Vagina (tissue), 2 donors: ENCODE results near the gene NUDT17. TPM values are rescaled to one million over a fixed set of nuclear protein-coding genes. Genes with fewer than 3 reads are reported as not detected.

Source experiments
- DNase-seq, 2 donors: peaks; one replicate each; pipeline ENCODE4 v3.0.0-alpha.2; 2017; ENCODE audit errors: extremely low spot score in 2 of 2
- H3K27ac ChIP-seq: fragments of 200-600 bp; sonication (generic); one replicate; pipeline ENCODE4 v1.5.1; 2019
- H3K27me3 ChIP-seq: fragments of 200-600 bp; sonication (generic); one replicate; pipeline ENCODE4 v1.5.1; 2019
- H3K36me3 ChIP-seq, 2 donors: fragments of 200-600 bp; sonication (generic); one replicate each; pipeline ENCODE4 v1.5.1; 2017 to 2019
- H3K4me1 ChIP-seq: fragments of 200-600 bp; sonication (generic); one replicate; pipeline ENCODE4 v1.5.1; 2019
- H3K4me3 ChIP-seq, 2 donors: fragments of 200-600 bp; sonication (generic); 1 replicate in 1 of 2; 2 replicates in 1 of 2; pipeline ENCODE4 v1.5.1; 2016 to 2019
- H3K9me3 ChIP-seq: fragments of 200-600 bp; sonication (generic); one replicate; pipeline ENCODE4 v1.5.1; 2019
- POLR2A ChIP-seq, 2 donors: fragments of 450-650 bp; IDR thresholded peaks; one replicate each; pipeline ENCODE4 v1.6.1; 2017; ENCODE audit warnings: antibody characterized with exemption in 2 of 2, mild to moderate bottlenecking in 2 of 2, moderate library complexity in 2 of 2
- POLR2AphosphoS5 ChIP-seq, 2 donors: sonication (generic); formaldehyde crosslinking; IDR thresholded peaks; one replicate each; pipeline ENCODE4 v1.9.0; 2017; ENCODE audit warnings: antibody characterized with exemption in 2 of 2, mild to moderate bottlenecking in 2 of 2, low read depth in 1 of 2; ENCODE audit not compliant: insufficient read depth in 1 of 2
- intact Hi-C: fragments of 100-400 bp; cut with DNase I; formaldehyde crosslinking; loops from one replicate; pipeline ENCODE4 v1.15.1; 2023
- total RNA-seq: library from RNA; depleted of rRNA; stranded (reverse); fragments of >200 nt; gene quantifications from one replicate; pipeline ENCODE4 v1.2.3, GENCODE V29; 2016
- TF ChIP-seq, protein P1 (sequence below), 3 experiments: fragments of 450-650 bp in 2 of 3; fragments of 200-600 bp in 1 of 3; sonication (generic) in 1 of 3; IDR thresholded peaks; one replicate each; pipeline ENCODE4 v1.5.1; 2017 to 2019; ENCODE audit warnings: antibody characterized with exemption in 3 of 3, mild to moderate bottlenecking in 2 of 3, moderate library complexity in 2 of 3

Gene NUDT17
- total RNA-seq, 1 donor from 2014 or later: 2.5 TPM

DNA sequence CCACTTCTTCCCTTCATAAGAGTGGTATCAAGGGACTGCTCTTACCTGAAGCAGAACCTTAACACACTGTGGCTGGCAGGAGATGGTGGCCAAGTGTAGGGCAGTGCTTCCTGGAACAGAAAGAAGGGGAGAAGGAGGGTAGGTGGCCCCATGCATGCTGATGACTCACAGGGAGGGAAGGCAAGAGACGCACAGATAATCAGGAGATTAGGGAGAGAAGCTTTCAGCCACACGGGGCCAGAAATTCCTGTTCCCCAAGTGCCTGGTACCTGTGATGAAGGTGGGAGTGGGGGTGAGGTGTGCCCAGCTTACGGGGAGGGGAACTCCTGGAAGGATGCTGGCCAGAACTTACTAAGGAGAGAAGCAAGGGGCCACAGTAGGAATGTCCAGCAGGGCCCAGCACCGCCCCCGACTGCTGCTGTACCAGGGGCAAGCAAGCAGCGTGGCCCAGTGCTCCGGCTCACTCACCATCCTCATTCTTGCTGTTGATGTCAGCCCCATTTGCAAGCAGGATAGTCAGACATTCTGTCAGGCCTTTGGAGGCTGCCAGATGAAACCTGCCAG, 32.6 kb downstream of the NUDT17 start:
- H3K4me3 ChIP-seq: no peak overlapping the region
- H3K4me1 ChIP-seq: peaks cover 5% of the 10 kb centered on the region
- DNase-seq: no peak
- no peaks in the 10 kb centered on the region for H3K27me3 ChIP-seq
- no peaks in the 10 kb centered on the region for H3K36me3 ChIP-seq
- intact Hi-C loops: no loop called here
- peak overlapping the region; percentile 57 for H3K27ac ChIP-seq
- TF ChIP-seq, protein P1, sequence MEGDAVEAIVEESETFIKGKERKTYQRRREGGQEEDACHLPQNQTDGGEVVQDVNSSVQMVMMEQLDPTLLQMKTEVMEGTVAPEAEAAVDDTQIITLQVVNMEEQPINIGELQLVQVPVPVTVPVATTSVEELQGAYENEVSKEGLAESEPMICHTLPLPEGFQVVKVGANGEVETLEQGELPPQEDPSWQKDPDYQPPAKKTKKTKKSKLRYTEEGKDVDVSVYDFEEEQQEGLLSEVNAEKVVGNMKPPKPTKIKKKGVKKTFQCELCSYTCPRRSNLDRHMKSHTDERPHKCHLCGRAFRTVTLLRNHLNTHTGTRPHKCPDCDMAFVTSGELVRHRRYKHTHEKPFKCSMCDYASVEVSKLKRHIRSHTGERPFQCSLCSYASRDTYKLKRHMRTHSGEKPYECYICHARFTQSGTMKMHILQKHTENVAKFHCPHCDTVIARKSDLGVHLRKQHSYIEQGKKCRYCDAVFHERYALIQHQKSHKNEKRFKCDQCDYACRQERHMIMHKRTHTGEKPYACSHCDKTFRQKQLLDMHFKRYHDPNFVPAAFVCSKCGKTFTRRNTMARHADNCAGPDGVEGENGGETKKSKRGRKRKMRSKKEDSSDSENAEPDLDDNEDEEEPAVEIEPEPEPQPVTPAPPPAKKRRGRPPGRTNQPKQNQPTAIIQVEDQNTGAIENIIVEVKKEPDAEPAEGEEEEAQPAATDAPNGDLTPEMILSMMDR (IDR thresholded peaks at IDR 0.05): no peak
- no peak for TF ChIP-seq POLR2AphosphoS5 (IDR thresholded peaks at IDR 0.05; ENCODE audit: insufficient read depth in 1 of 2, low read depth in 1 of 2)
- TF ChIP-seq POLR2A (IDR thresholded peaks at IDR 0.05): no peak
- no peaks in the 10 kb centered on the region for H3K9me3 ChIP-seq

DNA sequence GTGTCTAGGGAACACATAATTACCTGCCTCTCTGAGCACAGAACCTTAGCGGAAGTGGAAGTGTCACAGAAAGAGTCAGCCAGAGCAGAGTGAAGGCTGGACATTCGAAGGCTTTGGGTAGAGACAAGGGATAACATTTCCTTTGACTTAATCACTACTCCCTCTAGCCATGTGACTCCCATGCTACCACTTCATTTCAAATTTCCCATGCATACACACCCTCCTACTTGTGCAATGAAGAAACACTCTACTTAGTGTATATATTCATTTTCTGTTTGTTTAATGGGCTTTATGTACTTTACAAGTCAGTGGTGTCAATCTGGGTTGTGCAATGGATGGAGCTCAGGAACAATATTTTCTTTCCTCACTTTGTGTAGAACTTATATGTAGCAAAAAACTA, 33.3 kb downstream of the NUDT17 start:
- TF ChIP-seq POLR2AphosphoS5 (IDR thresholded peaks at IDR 0.05; ENCODE audit: insufficient read depth in 1 of 2, low read depth in 1 of 2): peak in 1 of 2 donors; percentile 65
- TF ChIP-seq, protein P1 (IDR thresholded peaks at IDR 0.05): no peak
- no peak for TF ChIP-seq POLR2A (IDR thresholded peaks at IDR 0.05)
- Histone ChIP-seq H3K4me1 (no peaks in the 10 kb centered on the region), H3K36me3 (no peaks in the 10 kb centered on the region), H3K9me3 (no peaks in the 10 kb centered on the region), H3K27ac (peak overlapping the region; percentile 57), H3K4me3 (no peak overlapping the region), H3K27me3 (no peaks in the 10 kb centered on the region)
- intact Hi-C loops: no loop called here
- no peak for DNase-seq

DNA sequence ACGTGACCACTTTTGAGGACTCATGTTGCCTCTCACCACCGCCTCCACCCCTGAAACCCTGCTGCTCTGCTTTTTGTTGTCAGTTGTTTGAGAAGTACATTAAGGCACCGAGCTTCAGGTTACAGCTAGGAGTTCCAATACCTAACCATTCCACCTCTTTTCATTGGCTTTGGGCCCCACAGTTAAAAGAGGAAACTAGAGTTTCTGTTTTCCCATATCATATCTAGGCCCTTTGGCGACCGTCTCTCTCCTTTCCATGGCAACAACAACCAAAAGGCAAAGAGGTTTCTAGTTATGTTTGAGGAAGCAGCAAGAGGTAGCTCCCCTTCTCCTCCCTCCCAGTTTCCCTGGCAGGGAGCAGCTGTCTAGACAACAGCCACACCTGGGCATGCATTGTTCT, 34.3 kb downstream of the NUDT17 start:
- DNase-seq: no peak
- Histone ChIP-seq H3K27ac (no peak overlapping the region), H3K27me3 (no peaks in the 10 kb centered on the region), H3K9me3 (no peaks in the 10 kb centered on the region), H3K4me3 (no peak overlapping the region), H3K36me3 (no peaks in the 10 kb centered on the region), H3K4me1 (no peaks in the 10 kb centered on the region)
- TF ChIP-seq POLR2AphosphoS5 (IDR thresholded peaks at IDR 0.05; ENCODE audit: insufficient read depth in 1 of 2, low read depth in 1 of 2) (no peak), POLR2A (IDR thresholded peaks at IDR 0.05) (no peak)
- TF ChIP-seq, protein P1 (IDR thresholded peaks at IDR 0.05): no peak
- intact Hi-C loops: no loop called here

DNA sequence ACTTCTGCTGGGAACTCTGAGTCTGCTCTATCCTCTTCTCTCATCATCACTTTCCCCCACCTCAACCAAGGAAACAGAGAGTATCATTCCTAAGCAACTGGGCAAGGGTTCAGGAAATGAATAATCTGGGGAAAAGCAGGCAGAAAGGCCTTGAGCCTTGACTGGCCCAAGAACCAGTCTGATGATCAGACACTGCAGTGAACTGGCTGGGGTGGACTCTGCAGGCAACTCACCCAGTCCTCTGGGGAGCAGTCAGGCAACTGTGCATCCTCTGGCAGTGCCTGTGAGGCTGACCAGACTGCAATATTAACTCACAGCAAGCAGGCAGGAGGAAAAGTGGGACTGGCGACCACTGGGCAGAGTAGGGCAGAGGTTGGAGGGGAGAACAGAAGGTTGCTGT, 39.2 kb downstream of the NUDT17 start:
- peaks cover 7% of the 10 kb centered on the region for H3K4me1 ChIP-seq
- no peaks in the 10 kb centered on the region for H3K36me3 ChIP-seq
- H3K27me3 ChIP-seq: no peaks in the 10 kb centered on the region
- H3K4me3 ChIP-seq: peak overlapping the region in 1 of 2 donors; percentile 56
- intact Hi-C loops: no loop called here
- TF ChIP-seq POLR2A (IDR thresholded peaks at IDR 0.05): no peak
- TF ChIP-seq, protein P1 (IDR thresholded peaks at IDR 0.05): no peak
- TF ChIP-seq POLR2AphosphoS5 (IDR thresholded peaks at IDR 0.05; ENCODE audit: insufficient read depth in 1 of 2, low read depth in 1 of 2): no peak
- H3K27ac ChIP-seq: no peak overlapping the region
- peak in 1 of 2 donors; percentile 64 for DNase-seq
- no peaks in the 10 kb centered on the region for H3K9me3 ChIP-seq

DNA sequence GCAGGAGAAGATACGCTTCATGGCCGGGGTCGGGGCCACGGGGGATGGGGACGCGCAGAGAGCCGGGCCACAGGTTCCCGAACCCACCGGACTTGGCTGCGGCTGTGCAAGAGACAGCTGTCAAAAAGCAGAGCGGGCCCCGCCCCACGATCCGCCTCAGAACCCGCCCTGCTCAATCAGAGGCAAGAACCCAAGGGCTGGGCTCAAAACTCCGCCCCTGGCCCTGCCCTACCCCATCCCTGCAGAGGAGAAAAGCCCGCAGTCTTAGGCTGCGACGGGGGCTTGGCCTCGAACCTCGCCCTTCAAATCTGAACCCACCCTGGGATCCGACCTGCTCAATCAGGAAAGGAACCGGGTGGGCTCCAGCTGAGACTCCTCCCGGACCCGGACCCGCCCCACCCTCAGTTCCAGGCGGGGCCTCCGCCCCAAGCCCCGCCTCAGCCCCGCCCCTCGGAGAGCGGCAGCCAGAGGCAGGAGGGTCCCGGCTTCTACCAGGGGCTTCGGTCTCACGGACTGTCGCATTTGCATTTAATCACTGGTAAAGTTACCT, 40.4 kb downstream of the NUDT17 start, which contains the start of gene ANKRD35:
ANKRD35 (minus strand) TSS at position 129 of the 550 bp plus-strand sequence; CDS start at position 21, 108 bp downstream.
- intact Hi-C loops: no loop called here
- Histone ChIP-seq H3K27me3 (no peaks in the 10 kb centered on the region), H3K4me3 (peak within 1 kb of the TSS; percentile 55 to 56), H3K9me3 (no peaks in the 10 kb centered on the region), H3K36me3 (no peaks in the 10 kb centered on the region), H3K27ac (peak within 1 kb of the TSS; percentile 45), H3K4me1 (peaks cover 16% of the 10 kb centered on the region)
- TF ChIP-seq, protein P1 (IDR thresholded peaks at IDR 0.05): no peak
- TF ChIP-seq POLR2AphosphoS5 (IDR thresholded peaks at IDR 0.05; ENCODE audit: insufficient read depth in 1 of 2, low read depth in 1 of 2): peak; percentile 9 to 40
- TF ChIP-seq POLR2A (IDR thresholded peaks at IDR 0.05): no peak
- DNase-seq: no peak
